A549 (cell line): ENCODE measurements around the gene MPST.

Experiments used
- CHD2 ChIP-seq: fragments of 150-350 bp; IDR thresholded peaks from 2 replicates; pipeline ENCODE4 v1.6.1; 2014; ENCODE audit warnings: low read length; ENCODE audit not compliant: partially characterized antibody
- ESRRA ChIP-seq: fragments of 150-350 bp; IDR thresholded peaks from 2 replicates; pipeline ENCODE4 v1.6.1; 2014; ENCODE audit warnings: mild to moderate bottlenecking, low read length, borderline replicate concordance
- KDM1A ChIP-seq: fragments of 200-600 bp; sonication (generic); IDR thresholded peaks from 2 replicates; pipeline ENCODE4 v1.6.1; 2016; ENCODE audit warnings: low read depth, mild to moderate bottlenecking
- MYC ChIP-seq: IDR thresholded peaks from 2 replicates; pipeline ENCODE4 v1.6.1; 2012; ENCODE audit warnings: mild to moderate bottlenecking, inconsistent platforms, low read length, improper control_type of control experiment, borderline replicate concordance
- POLR2A ChIP-seq: IDR thresholded peaks from 2 replicates; pipeline ENCODE4 v1.6.1; 2012; ENCODE audit warnings: mild to moderate bottlenecking, low read length
- RCOR1 ChIP-seq: fragments of 150-350 bp; IDR thresholded peaks from 2 replicates; pipeline ENCODE4 v1.6.1; 2014; ENCODE audit warnings: antibody characterized with exemption, low read length, low read depth
- SMC3 ChIP-seq: fragments of >200 bp; sonication (Bioruptor Twin); formaldehyde crosslinking; IDR thresholded peaks from 3 replicates; pipeline ENCODE4 v1.6.1; 2018; ENCODE audit warnings: inconsistent platforms
- SREBF2 ChIP-seq: fragments of 450-650 bp; IDR thresholded peaks from 2 replicates; pipeline ENCODE4 v1.6.1; 2014; ENCODE audit warnings: mild to moderate bottlenecking, moderate library complexity
- TF ChIP-seq, protein P1 (sequence below): fragments of >200 bp; sonication (Bioruptor Twin); formaldehyde crosslinking; IDR thresholded peaks from 3 replicates; pipeline ENCODE4 v1.5.1; 2016
- TF ChIP-seq, protein P2 (sequence below): IDR thresholded peaks from 2 replicates; pipeline ENCODE4 v1.6.1; 2012

DNA sequence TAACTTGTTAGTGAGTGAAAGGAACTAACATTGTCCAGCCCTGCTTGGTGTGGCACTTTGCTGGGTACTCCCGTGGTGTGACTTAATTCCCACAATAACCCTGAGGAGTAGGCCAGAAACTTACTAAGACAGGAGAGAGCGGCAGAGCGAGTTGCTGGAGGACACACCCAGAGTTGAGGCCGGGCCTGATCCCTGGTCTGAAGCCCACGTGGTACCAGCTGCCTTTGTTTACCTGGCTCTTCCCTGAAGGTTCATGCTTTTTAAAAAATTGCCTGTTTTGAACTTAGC, 594 bp downstream of the MPST start:
- TF ChIP-seq, protein P1, sequence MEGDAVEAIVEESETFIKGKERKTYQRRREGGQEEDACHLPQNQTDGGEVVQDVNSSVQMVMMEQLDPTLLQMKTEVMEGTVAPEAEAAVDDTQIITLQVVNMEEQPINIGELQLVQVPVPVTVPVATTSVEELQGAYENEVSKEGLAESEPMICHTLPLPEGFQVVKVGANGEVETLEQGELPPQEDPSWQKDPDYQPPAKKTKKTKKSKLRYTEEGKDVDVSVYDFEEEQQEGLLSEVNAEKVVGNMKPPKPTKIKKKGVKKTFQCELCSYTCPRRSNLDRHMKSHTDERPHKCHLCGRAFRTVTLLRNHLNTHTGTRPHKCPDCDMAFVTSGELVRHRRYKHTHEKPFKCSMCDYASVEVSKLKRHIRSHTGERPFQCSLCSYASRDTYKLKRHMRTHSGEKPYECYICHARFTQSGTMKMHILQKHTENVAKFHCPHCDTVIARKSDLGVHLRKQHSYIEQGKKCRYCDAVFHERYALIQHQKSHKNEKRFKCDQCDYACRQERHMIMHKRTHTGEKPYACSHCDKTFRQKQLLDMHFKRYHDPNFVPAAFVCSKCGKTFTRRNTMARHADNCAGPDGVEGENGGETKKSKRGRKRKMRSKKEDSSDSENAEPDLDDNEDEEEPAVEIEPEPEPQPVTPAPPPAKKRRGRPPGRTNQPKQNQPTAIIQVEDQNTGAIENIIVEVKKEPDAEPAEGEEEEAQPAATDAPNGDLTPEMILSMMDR, result no peak
- TF ChIP-seq POLR2A (no peak), SMC3 (no peak), CHD2 (no peak), SREBF2 (no peak), MYC (no peak; the same call in 1 of the 2 replicates), KDM1A (no peak), ESRRA (no peak), RCOR1 (no peak)
- TF ChIP-seq, protein P2, sequence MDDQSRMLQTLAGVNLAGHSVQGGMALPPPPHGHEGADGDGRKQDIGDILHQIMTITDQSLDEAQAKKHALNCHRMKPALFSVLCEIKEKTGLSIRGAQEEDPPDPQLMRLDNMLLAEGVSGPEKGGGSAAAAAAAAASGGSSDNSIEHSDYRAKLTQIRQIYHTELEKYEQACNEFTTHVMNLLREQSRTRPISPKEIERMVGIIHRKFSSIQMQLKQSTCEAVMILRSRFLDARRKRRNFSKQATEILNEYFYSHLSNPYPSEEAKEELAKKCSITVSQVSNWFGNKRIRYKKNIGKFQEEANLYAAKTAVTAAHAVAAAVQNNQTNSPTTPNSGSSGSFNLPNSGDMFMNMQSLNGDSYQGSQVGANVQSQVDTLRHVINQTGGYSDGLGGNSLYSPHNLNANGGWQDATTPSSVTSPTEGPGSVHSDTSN, result no peak
